ENCODE measurements around the gene CCDC74A.

DNA sequence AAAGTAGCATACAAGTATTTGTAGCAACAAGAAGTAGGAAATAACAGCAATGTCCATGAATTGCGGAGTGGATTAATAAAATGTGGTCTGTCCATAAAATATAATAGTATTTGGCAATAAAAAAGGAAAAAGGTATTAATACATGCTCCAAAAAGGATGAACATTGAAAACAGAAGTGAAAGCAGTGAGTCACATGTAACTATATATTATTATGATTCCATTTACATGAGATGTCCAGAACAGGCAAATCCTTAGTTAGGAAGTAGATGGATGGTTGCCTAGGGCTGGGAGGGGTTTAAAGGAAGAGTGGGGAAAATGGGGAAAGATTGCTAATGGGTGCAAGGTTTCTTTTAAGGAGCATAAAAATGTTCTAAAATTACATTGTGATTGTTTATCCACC lies 44.5 kb downstream of the CCDC74A start:
- TF ChIP-seq CTCF (IDR thresholded peaks at IDR 0.05) (no peak), POLR2A (IDR thresholded peaks at IDR 0.05) (no peak)

Measured in heart left ventricle (tissue), 13 donors.